ENCODE data around the gene KDELR3.

DNA sequence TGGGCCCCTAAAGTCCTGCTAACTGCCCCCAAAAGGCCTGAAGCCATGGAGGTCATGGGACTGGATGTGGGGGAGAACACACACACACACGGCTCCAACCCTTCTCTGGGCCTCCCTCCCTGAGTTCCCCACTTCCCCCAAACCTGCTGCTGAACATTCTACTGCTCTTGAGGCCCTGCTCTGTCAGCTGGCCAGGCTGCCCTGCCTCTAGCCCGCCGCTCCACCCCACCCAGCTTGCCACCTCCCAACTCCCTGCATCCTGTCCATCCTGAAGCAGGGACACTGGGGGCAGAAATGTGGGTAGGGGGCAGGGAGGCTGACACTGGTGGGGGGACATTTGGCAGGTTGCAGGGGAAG is 13.9 kb upstream of the KDELR3 start:
- no peak for TF ChIP-seq POLR2AphosphoS5 (IDR thresholded peaks at IDR 0.05; ENCODE audit: low read depth, low read length)
- TF ChIP-seq, protein P1, sequence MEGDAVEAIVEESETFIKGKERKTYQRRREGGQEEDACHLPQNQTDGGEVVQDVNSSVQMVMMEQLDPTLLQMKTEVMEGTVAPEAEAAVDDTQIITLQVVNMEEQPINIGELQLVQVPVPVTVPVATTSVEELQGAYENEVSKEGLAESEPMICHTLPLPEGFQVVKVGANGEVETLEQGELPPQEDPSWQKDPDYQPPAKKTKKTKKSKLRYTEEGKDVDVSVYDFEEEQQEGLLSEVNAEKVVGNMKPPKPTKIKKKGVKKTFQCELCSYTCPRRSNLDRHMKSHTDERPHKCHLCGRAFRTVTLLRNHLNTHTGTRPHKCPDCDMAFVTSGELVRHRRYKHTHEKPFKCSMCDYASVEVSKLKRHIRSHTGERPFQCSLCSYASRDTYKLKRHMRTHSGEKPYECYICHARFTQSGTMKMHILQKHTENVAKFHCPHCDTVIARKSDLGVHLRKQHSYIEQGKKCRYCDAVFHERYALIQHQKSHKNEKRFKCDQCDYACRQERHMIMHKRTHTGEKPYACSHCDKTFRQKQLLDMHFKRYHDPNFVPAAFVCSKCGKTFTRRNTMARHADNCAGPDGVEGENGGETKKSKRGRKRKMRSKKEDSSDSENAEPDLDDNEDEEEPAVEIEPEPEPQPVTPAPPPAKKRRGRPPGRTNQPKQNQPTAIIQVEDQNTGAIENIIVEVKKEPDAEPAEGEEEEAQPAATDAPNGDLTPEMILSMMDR (IDR thresholded peaks at IDR 0.05), result no peak
- no peak for TF ChIP-seq SIN3A (IDR thresholded peaks at IDR 0.05; ENCODE audit: borderline replicate concordance, insufficient read depth, low read depth, low read length)
- TF ChIP-seq, protein P2, sequence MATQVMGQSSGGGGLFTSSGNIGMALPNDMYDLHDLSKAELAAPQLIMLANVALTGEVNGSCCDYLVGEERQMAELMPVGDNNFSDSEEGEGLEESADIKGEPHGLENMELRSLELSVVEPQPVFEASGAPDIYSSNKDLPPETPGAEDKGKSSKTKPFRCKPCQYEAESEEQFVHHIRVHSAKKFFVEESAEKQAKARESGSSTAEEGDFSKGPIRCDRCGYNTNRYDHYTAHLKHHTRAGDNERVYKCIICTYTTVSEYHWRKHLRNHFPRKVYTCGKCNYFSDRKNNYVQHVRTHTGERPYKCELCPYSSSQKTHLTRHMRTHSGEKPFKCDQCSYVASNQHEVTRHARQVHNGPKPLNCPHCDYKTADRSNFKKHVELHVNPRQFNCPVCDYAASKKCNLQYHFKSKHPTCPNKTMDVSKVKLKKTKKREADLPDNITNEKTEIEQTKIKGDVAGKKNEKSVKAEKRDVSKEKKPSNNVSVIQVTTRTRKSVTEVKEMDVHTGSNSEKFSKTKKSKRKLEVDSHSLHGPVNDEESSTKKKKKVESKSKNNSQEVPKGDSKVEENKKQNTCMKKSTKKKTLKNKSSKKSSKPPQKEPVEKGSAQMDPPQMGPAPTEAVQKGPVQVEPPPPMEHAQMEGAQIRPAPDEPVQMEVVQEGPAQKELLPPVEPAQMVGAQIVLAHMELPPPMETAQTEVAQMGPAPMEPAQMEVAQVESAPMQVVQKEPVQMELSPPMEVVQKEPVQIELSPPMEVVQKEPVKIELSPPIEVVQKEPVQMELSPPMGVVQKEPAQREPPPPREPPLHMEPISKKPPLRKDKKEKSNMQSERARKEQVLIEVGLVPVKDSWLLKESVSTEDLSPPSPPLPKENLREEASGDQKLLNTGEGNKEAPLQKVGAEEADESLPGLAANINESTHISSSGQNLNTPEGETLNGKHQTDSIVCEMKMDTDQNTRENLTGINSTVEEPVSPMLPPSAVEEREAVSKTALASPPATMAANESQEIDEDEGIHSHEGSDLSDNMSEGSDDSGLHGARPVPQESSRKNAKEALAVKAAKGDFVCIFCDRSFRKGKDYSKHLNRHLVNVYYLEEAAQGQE (IDR thresholded peaks at IDR 0.05; ENCODE audit: insufficient read depth in 1 of 2, low read depth in 2 of 2, low read length in 1 of 2), result no peak

Data from Panc1 (cell line).